ENCODE data around the gene MYH9. TPM values are rescaled to one million over a fixed set of nuclear protein-coding genes. Genes with fewer than 3 reads are reported as not detected.
A peak's percentile ranks its signal among the peaks of the same experiment; 100 is the strongest.

The MYH9 gene
- total RNA-seq, 4 donors from 2014 or later, result 216 to 339 (median 246) TPM

GRCh38 chr22:36352803-36353507 is 34.8 kb downstream of the MYH9 start:
- WGBS, 2 donors, result 41 to 48% methylated on average over 9 of the region's 16 CpGs
- H3K4me1 ChIP-seq, result peaks cover 61 to 100% (median 85%) of the 10 kb centered on the region in 3 donors
- no peak for DNase-seq
- no peaks in the 10 kb centered on the region for H3K27me3 ChIP-seq
- intact Hi-C loops (cut with DNase I), result no loop called here
- no peaks in the 10 kb centered on the region for H3K9me3 ChIP-seq
- peak overlapping the region in 2 of 4 donors; percentile 1 to 39 for H3K4me3 ChIP-seq
- H3K36me3 ChIP-seq, result peaks cover 0 to 11% (median 0%) of the 10 kb centered on the region in 3 donors
- TF ChIP-seq POLR2A (IDR thresholded peaks at IDR 0.05) (no peak), CTCF (IDR thresholded peaks at IDR 0.05) (no peak)
- peak overlapping the region; percentile 73 to 100 (median 94) for H3K27ac ChIP-seq

DNA sequence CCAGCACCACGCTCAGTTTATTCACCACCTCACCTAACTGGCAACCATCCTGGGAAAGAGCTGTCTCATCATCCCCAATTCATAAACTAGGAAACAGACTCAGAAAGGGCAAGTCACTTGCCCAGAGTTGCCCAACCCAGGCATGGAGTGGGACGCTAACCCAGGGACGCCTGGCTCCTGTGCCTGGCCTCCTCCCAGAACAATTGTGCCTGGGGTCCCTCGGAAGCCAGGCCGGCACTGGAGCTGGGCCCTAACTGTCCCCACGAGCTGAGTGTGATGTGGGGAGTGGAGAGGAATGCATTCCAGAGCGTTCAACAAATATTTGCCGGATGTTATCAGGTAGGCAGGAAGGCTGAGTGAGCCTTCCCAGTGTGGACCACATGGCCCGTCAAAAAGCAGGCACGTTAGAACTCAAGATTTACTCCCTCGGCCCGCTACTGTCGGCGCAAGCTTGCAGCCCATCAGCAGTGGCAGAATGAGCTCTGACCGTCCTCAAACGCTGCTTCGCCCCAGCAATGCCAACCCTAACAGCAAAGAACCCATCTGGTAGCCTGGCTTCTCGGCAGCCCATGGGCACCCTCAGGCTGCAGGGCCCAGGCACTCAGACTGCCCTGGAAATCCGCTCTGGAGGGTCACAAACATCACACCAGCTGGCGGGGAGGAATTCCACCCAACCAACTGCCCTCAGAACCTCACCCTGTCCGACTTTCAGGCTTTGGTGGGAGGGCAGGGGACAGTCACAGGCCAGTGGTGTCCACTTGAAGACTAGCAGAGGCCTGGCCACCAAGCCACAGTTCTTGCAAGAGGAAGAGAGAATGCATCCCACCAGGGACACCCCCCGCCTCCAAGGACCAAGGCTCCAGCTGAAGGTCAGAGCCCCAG is 35.6 kb downstream of the MYH9 start:
- H3K4me3 ChIP-seq, result peak overlapping the region in 2 of 4 donors; percentile 1 to 39
- WGBS, 2 donors, result 23 to 30% methylated on average over 8 to 12 of the region's 22 CpGs

DNA sequence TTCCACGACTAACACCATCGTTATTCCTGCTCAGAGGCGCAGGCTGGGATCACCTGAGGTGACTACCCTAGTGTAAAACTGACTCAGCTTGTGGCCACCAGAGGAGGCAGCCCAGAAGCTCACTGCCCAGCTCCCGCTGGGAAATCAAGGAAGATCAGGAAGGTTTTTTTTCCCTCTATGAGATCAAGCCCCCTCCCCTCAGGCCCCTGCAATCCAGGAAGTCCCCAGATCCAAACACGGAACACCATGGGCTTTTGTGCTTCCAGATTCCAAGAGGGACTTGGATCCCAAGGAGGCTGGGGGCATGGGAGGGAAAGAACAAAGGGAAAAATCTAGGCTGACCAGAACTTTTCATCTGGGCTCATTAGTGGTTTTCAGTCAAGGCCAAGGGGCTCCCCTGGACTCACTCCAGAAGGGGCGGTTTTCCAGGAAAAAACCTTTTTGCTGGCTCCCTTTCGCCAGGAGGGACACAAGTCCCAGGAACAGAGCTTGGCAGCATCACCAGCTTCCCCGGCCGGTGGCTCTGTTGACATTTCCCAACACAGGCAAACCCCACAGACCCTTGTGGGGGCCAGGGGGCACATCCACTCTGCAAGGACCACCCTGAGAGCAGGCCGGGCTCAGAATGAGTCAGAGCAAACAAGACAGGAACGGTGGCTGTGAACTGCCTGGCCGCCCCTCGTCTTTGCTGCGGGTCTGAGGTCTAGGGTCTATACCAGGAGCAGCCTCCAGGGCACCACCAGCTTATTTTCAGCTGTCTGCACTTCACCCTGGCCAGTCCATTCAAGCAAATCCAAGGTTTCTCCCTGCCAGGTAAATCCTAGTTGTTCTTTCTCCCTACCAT is 36.8 kb downstream of the MYH9 start:
- peaks cover 45 to 98% (median 74%) of the 10 kb centered on the region in 3 donors for H3K4me1 ChIP-seq
- WGBS, 2 donors, result 37 to 45% methylated on average over 8 to 10 of the region's 14 CpGs
- intact Hi-C loops (cut with DNase I), result no loop called here
- peak overlapping the region in 1 of 4 donors; percentile 39 for H3K4me3 ChIP-seq
- H3K27ac ChIP-seq, result peak overlapping the region; percentile 73 to 100 (median 94)
- TF ChIP-seq CTCF (IDR thresholded peaks at IDR 0.05) (no peak), POLR2A (IDR thresholded peaks at IDR 0.05) (no peak)
- no peaks in the 10 kb centered on the region for H3K27me3 ChIP-seq
- DNase-seq, result no peak
- H3K36me3 ChIP-seq, result peaks cover 0 to 27% (median 0%) of the 10 kb centered on the region in 3 donors
- H3K9me3 ChIP-seq, result no peaks in the 10 kb centered on the region

More for the DNA sequence above, 35.6 kb downstream of the MYH9 start:
- H3K9me3 ChIP-seq, result no peaks in the 10 kb centered on the region
- intact Hi-C loops (cut with DNase I), result no loop called here
- H3K27ac ChIP-seq, result peak overlapping the region; percentile 73 to 100 (median 94)
- TF ChIP-seq CTCF (IDR thresholded peaks at IDR 0.05), result no peak
- TF ChIP-seq POLR2A (IDR thresholded peaks at IDR 0.05), result no peak
- H3K27me3 ChIP-seq, result no peaks in the 10 kb centered on the region
- DNase-seq, result no peak
- peaks cover 0 to 15% (median 0%) of the 10 kb centered on the region in 3 donors for H3K36me3 ChIP-seq
- peaks cover 53 to 98% (median 77%) of the 10 kb centered on the region in 3 donors for H3K4me1 ChIP-seq

DNA sequence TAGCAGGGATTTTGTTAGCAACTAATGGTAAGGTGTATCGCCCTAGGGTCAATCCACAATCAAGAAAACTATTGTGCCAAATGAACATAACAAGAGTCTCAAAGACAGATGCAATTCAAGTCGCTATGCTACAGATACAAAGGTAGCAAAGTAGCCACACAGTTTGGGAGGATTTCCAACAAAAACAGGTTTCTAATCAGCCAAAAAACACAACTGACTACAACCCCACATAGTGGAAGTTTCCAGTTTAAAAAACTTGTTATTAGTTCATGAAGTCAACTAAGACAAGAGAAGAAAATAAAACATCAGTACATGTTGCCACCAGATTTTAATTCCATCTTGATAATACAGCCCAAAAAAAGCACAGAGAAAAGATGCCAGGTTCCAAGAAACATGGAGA is 38.0 kb downstream of the MYH9 start:
- Histone ChIP-seq H3K27me3 (no peaks in the 10 kb centered on the region), H3K27ac (peak overlapping the region; percentile 29 to 100 (median 94)), H3K9me3 (no peaks in the 10 kb centered on the region), H3K36me3 (peaks cover 0 to 36% (median 0%) of the 10 kb centered on the region in 3 donors), H3K4me1 (peaks cover 45 to 98% (median 79%) of the 10 kb centered on the region in 3 donors), H3K4me3 (no peak overlapping the region)
- intact Hi-C loops (cut with DNase I), result no loop called here
- no peak for DNase-seq
- TF ChIP-seq POLR2A (IDR thresholded peaks at IDR 0.05), result no peak
- no peak for TF ChIP-seq CTCF (IDR thresholded peaks at IDR 0.05)
- whole genome bisulfite sequencing, 2 donors, result 53 to 79% methylated on average over 2 of the region's 2 CpGs

All from esophagus squamous epithelium (tissue), 5 donors.